Ammon's horn (tissue), 1 donor: ENCODE measurements around the gene TXLNB.

Experiments
- DNase-seq: peaks from one replicate; pipeline ENCODE4 v3.0.0-alpha.2; 2016; ENCODE audit warnings: low spot score

TXLNB gene

GRCh38 chr6:139271056-139271455, 20.7 kb downstream of the TXLNB start:
- peak; percentile 62 for DNase-seq

DNA sequence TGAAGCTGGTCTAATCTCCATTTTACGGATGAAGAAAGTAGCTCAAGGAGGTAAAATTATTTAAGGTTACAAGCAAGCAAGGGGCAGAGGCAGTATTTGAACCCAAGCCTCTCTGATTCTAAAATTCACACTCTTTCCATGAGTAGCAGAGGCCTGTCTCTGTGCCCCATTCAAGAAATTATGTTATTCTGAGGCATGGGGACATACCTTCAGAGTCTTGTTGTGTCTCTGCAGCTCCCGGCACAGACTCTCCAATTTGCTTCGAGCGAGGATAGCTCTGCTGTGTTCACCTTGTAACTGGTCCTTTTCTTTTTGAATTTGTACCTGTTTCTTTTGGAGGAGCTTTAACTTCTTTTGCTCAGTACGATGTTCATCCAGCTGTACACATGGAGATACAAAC, 21.5 kb downstream of the TXLNB start:
- DNase-seq: no peak

GRCh38 chr6:139265512-139266190, 26.1 kb downstream of the TXLNB start:
- no peak for DNase-seq

DNA sequence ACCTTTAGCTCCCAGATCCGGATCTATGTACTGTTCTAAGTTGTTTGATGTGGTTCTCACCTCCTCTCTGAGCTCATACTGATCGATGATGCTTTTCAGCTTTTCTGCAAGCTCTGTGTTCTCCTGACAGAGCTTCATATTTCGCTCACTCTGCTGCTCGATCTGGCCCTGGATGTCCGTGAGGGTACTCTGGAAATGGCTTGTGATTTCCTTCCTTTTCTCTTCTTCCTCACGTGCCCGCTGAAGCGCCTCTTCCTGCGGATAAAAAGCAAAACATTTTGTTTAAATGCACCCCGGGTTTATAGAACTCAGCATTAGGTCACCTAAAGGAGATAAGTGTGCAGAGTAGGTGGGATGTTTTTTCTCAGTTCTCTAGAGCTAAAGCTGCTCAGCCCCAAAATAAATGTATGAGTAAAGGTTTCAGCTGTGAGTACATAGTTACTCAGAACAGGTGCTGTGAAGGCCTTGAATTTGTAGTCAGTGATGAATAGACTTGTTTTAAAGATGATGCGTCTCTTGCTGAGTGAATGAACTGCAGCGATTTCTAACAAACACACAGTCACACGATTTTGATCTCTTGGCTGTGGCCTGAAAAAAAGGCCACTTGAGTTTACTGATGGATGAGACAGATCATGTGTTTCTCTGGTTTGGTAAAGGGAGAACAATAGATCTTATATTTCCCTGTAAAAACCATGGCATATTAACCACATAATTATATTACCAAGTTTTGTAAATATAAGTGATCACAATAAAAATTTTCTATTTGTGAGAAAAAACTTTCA, 29.1 kb downstream of the TXLNB start:
- DNase-seq: no peak

DNA sequence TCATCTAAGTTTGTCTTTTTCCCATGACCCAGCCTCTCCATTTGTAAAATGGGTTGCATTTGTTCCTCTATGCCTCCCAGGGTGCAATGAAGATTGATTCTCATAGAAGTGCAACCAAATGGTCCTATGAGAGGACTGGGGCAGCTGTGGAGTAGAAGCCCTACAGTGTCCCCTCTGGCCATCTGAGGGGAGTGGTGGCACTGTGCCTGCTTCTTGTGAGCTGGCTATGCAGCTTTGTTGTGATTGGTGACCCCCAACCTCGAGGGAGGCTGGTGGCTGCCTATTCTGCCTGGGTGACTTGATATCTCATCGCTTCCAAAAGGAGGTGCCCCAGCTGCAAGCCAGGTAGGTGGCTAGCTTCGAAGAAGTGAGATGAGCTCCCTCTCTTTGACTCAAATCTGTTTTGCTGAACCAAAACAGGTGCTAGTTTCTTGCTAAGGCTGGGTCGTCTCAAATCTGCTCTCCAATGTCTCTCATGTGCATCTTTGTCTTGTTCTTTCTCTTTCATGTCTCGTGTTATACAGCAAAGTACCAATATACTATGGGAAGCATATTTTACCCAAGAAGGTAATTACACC, 33.9 kb downstream of the TXLNB start:
- DNase-seq: no peak

GRCh38 chr6:139257291-139257690, 34.5 kb downstream of the TXLNB start:
- no peak for DNase-seq

DNA sequence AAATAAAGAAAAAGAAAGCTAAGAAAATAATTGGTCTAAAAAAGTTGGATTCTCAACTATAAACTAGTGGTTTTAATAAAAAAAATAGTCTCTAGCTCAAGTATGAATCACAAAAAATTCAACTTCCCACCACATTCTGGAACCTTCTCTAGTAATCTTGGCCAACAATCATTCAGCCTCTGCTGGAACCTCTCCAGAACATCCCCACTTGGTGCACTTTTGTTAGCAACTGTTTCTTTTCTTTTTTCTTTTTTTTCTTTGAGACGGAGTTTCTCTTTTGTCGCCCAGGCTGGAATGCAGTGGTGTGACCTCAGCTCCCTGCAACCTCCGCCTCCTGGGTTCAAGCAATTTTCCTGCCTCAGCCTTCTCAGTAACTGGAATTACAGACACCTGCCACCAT, 35.7 kb downstream of the TXLNB start:
- no peak for DNase-seq

DNA sequence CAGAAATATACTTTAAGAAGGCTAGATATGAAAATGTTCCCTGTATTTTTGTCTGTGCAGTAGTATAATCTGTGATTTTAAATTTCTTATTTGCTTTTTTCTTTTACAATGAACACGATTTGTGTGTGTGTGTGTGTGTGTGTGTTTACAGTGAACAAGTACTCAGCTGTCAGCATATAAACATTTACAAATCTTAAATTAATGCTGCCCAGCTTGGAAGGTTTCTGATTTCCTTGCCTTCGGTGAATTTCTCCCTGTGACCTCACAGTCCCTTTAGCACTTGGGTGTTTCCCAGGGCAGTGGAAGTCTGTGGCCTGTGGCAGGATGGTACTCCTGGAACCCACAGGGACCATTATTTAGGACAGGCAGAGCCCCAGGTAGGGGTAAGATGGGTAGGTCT, 37.6 kb downstream of the TXLNB start:
- no peak for DNase-seq

DNA sequence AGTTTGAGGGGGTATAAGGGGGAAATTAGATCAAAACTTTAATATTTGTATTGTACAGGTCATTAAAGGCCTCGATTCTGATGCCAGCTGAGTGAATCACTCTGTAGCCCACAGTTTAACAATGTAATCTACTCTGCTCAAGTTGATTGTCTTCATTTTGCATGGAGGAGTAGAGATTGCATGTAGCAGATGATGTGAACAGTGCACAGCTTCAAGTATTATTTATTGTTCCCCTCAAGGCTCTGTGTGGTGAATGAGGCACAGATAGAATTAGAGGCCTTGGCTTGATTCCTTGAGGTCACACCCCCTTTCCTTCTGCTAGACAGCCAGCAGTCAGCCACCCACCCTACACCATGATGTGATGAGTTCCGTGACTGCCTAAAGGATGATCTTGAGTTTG, 38.1 kb downstream of the TXLNB start:
- DNase-seq: no peak

DNA sequence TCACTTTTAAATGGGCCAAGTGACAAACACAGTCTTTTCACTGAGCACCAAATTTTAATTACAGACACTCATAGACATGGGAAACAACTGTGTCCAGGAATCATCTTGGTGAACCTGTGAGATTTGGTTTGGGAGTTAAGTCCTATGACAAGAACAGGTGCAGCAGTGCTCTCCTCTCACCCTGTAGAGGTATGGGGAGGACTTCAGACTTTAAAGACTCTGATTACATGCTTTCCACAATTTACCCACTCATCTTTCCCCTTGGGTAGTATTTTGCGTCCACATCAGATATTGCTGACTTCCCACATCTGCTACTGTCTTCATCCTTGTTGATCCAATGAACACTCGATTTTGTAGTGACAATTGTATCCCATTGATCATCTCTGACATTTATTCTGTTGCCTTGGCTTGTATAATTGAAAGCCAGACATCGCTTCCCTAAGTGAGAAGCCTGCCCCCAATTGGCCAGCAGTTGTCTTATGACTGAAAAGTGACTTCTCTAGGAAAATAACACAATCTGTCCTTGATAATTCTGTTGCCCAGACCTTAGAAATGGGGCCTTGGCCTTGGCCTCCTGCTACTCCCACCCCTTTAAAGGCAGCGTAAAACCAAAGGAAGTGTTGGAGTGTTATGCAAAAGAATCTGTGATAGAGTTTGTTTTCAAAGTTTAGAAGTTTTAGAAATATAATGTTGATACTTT, 40.0 kb downstream of the TXLNB start:
- DNase-seq: no peak

DNA sequence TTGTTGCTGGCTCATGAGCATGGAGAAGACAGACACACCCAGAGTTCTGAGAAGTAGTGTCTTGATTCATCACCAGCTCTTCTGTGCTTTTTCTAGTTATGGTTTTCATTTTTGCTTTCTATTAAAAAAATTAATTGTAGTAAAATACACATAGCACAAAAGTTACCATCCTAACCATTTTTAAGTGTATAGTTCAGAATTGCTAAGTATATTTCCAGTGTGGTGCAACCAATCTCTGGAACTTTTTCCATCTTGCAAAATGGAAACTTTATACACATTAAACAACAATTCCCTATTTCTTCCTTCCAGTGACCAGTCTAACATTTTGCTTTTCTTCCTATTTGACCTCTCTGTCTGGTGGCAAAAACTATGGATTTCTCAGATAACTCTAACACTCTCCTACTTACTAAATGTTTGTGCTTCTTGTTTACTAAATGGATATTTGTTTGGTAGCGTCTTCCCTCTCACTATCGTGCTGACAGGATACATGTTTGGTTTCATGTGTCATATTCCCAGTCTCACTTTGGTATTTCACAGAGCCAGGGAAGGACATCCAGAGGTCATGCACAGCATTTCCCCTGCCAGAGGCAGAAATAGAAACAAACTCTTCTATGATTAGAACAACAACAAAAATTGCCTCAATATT, 40.6 kb downstream of the TXLNB start:
- DNase-seq: no peak

DNA sequence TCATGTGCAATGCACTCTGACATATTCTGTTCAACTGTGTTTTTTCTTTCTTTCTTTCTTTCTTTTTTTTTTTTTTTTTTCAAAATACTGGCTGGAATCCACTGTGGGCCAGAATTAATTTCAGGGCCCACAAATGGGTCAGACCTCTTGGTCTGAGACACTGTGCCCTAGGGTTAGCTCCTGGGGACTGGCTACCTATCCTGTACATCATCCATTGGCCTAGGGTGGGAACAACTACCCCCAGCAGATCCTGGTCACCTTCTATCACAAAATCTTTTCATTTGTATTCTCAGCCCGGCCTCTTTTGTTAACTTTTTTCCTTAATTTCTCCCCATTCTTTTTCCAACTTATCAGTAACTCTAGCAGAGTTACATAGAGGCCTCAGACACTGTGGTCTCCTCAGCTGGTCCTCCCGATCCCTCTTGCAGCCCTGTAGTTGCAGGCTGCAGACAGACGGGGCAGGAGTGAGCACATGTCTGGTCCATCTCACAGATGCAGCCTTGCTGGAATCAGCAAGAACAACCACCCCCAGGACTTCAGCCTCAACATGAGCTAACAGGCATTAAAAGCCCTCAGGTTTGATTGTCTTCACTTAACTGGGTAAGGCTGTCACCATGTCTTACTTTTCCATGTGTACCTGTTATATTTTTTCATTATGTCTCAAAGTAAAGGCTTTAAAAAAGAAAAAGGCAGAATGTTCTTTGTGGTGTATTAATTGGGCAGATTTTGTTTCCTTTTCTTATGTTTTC, 41.3 kb downstream of the TXLNB start:
- DNase-seq: peak; percentile 66

DNA sequence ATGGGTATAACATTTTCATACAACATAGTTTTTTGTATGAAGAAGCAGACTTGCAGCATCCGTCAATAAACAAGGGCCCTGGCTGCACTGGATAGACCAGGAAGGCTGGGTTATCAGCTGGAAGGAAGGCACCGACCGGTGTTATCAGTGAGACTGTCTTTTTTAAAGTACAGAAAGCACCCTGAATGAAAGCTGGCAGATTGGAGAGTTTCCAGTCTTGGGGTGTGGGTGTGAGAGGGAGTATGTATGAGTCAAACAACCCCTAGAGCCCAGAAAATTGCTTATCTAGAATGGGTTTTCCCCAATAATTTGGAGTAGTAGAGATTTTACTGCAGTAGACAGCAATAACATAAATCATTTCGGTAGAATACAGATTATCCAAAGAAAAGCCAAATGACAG, 42.4 kb downstream of the TXLNB start:
- DNase-seq: peak; percentile 24

GRCh38 chr6:139248911-139249310, 42.9 kb downstream of the TXLNB start:
- DNase-seq: no peak

GRCh38 chr6:139247618-139248017, 44.2 kb downstream of the TXLNB start:
- DNase-seq: no peak

DNA sequence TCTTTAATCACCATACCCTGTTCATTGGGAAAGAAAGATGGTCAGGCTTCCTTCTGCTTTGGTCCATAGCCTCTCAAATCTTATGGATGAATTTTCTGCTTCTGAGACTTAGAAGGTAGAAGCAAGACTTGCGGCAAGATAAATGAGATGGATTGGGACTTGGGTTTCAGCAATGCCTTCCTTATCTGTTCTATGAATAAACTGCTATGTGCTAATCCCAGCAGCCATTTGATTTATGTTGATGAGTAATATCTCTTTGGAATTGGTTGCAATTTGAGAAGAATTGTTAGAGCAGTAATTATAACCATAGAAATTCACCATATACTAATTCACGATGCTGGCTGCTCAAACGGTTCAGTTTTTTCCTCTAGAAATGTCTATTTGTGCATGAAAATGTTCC, 48.3 kb downstream of the TXLNB start:
- no peak for DNase-seq

GRCh38 chr6:139242457-139243240, 49.1 kb downstream of the TXLNB start:
- DNase-seq: no peak

DNA sequence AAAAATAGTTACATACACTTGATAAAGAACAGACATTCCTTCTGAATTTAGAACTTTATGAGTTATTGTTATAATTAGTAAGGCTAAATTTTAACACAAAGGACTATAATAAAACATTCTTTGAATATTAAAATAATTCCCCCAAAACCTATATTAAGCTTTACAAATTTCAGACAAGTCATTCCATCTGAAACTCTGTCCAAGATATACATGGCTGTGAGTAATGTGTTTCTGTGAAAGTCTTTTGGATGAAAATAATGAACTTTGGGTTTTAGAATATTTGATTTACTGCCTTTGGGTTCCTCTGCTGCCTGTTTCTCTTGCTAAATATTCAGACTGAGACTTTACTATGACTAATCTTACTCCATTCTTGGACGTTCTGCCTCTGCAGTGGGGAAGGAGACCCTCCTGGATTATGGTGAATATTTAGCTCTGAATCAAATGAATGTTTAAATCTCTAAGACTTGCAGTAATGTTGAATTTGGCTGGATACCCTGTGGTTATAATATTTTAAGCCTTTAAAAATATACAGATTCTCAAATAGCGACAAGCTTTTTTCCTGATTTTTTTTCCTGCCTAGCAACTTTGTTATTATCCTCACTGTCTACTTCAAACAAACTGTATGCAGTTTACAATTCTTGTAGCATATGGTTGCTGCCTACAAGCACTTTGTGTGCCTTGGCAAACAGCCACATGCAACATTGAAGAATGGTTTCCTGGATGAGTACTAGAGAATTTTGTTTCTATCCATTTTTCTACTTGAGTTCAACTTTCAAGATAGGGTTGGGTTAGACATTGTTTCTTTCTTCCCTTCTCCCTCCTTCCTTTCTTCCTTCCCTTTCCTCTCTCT, 51.4 kb downstream of the TXLNB start:
- DNase-seq: peak; percentile 40

DNA sequence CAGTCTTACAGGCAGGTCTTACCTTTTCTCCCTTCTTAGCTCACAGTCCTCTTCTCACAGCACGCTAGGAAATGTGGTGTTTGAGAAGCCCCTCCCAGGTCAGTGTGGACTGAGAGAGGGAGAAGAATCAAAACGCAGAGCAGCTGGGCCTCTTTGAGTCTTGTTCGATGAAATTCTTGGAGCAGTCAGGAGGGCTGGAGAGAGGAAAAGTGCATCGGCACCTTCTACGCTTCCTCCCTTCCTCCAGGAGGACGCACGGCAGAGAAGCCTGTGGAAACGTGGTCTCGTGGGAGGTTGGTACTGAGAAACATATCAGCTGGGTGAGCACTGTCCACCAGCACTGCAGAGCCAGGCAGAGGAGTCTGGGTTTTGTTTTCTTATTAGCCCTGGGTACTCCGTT, 52.7 kb downstream of the TXLNB start:
- no peak for DNase-seq

- DNase-seq: no peak
These were observed 55.7 kb downstream of the TXLNB start for GRCh38 chr6:139236105-139236504.
